Mucosa of rectum (tissue), 2 donors: ENCODE results near the gene COTL1.

Source experiments
- H3K27ac ChIP-seq, 2 donors: one replicate each; pipeline ENCODE4 v1.7.0; 2013; ENCODE audit warnings: inconsistent platforms in 2 of 2, low read depth in 2 of 2, low read length in 2 of 2
- H3K27me3 ChIP-seq, 2 donors: one replicate each; pipeline ENCODE4 v1.7.0; 2013; ENCODE audit warnings: low read length in 2 of 2; ENCODE audit not compliant: control insufficient read depth in 2 of 2, insufficient read depth in 2 of 2
- H3K36me3 ChIP-seq, 2 donors: one replicate each; pipeline ENCODE4 v1.7.0; 2013; ENCODE audit warnings: low read length in 2 of 2; ENCODE audit not compliant: control insufficient read depth in 2 of 2, insufficient read depth in 2 of 2
- H3K4me1 ChIP-seq, 2 donors: one replicate each; pipeline ENCODE4 v1.7.0; 2013; ENCODE audit warnings: low read length in 2 of 2, mild to moderate bottlenecking in 1 of 2; ENCODE audit not compliant: control insufficient read depth in 2 of 2, insufficient read depth in 2 of 2
- H3K4me3 ChIP-seq, 2 donors: one replicate each; pipeline ENCODE4 v1.7.0; 2013; ENCODE audit warnings: low read length in 2 of 2
- H3K9ac ChIP-seq, 2 donors: one replicate each; pipeline ENCODE4 v1.7.0; 2013; ENCODE audit warnings: low read length in 2 of 2, low read depth in 1 of 2, mild to moderate bottlenecking in 1 of 2
- H3K9me3 ChIP-seq, 2 donors: one replicate each; pipeline ENCODE4 v1.7.0; 2013; ENCODE audit warnings: low read length in 2 of 2; ENCODE audit not compliant: control insufficient read depth in 2 of 2
- donor health status: healthy.
- donor health status: Normal muscosa, but diverticular disease.

The COTL1 gene

GRCh38 chr16:84547546-84548061 is 70.3 kb downstream of the COTL1 start:
- H3K27me3 ChIP-seq, result no peaks in the 10 kb centered on the region
- H3K27ac ChIP-seq, result no peak overlapping the region
- H3K4me3 ChIP-seq, result no peak overlapping the region
- no peaks in the 10 kb centered on the region for H3K9me3 ChIP-seq
- H3K9ac ChIP-seq, result no peak overlapping the region
- no peaks in the 10 kb centered on the region for H3K36me3 ChIP-seq
- H3K4me1 ChIP-seq, result peaks cover 0 to under 1% of the 10 kb centered on the region in 2 donors

GRCh38 chr16:84546669-84547545 is 71.0 kb downstream of the COTL1 start:
- peaks cover 0 to 6% of the 10 kb centered on the region in 2 donors for H3K4me1 ChIP-seq
- H3K27ac ChIP-seq, result no peak overlapping the region
- no peaks in the 10 kb centered on the region for H3K27me3 ChIP-seq
- no peaks in the 10 kb centered on the region for H3K36me3 ChIP-seq
- no peak overlapping the region for H3K9ac ChIP-seq
- no peaks in the 10 kb centered on the region for H3K9me3 ChIP-seq
- H3K4me3 ChIP-seq, result no peak overlapping the region

GRCh38 chr16:84545114-84545737 is 72.7 kb downstream of the COTL1 start:
- Histone ChIP-seq H3K9ac (no peak overlapping the region), H3K27me3 (no peaks in the 10 kb centered on the region), H3K4me3 (no peak overlapping the region), H3K4me1 (peaks cover 0 to 6% of the 10 kb centered on the region in 2 donors), H3K9me3 (no peaks in the 10 kb centered on the region), H3K27ac (no peak overlapping the region), H3K36me3 (no peaks in the 10 kb centered on the region)

DNA sequence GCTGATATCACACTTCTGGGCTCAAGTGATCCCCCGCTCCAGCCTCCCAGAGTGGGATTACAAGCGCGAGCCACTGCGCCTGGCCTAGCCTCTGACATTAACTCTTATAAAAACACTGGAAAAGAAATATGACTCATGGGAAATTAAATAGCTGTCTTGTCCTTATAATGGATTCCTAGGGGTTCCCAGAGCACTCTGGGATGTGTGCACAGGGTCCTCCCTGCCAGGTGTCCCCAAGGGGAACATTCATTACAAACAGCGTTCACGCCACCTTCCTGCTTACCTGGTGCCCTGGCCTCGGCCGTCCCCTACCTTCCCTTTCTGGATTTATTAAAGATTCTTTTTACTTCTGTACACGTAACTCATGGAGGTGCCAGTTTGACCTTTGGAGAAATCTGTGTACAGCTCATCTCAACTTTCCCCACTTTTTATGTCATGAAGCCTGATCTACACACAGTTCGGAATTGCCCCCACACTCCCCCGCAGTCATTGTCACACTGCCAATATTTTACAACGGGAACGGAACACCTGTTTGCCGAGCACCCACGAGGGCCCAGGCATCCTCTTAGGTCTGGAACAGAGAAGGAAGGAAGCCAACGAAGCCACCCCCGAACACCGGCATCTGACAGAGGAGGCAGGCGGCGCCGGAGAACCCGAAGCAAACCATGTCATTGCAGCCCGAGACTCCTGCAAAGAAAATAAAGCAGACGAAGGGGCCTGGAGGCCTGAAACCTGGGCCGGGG is 73.7 kb downstream of the COTL1 start:
- H3K4me3 ChIP-seq, result no peak overlapping the region
- no peak overlapping the region for H3K9ac ChIP-seq
- no peaks in the 10 kb centered on the region for H3K27me3 ChIP-seq
- no peaks in the 10 kb centered on the region for H3K9me3 ChIP-seq
- peaks cover 0 to 9% of the 10 kb centered on the region in 2 donors for H3K4me1 ChIP-seq
- no peaks in the 10 kb centered on the region for H3K36me3 ChIP-seq
- no peak overlapping the region for H3K27ac ChIP-seq

GRCh38 chr16:84543253-84543652 is 74.6 kb downstream of the COTL1 start:
- no peak overlapping the region for H3K4me3 ChIP-seq
- no peaks in the 10 kb centered on the region for H3K9me3 ChIP-seq
- no peaks in the 10 kb centered on the region for H3K27me3 ChIP-seq
- no peaks in the 10 kb centered on the region for H3K36me3 ChIP-seq
- H3K4me1 ChIP-seq, result peaks cover 0 to 9% of the 10 kb centered on the region in 2 donors
- no peak overlapping the region for H3K27ac ChIP-seq
- no peak overlapping the region for H3K9ac ChIP-seq

DNA sequence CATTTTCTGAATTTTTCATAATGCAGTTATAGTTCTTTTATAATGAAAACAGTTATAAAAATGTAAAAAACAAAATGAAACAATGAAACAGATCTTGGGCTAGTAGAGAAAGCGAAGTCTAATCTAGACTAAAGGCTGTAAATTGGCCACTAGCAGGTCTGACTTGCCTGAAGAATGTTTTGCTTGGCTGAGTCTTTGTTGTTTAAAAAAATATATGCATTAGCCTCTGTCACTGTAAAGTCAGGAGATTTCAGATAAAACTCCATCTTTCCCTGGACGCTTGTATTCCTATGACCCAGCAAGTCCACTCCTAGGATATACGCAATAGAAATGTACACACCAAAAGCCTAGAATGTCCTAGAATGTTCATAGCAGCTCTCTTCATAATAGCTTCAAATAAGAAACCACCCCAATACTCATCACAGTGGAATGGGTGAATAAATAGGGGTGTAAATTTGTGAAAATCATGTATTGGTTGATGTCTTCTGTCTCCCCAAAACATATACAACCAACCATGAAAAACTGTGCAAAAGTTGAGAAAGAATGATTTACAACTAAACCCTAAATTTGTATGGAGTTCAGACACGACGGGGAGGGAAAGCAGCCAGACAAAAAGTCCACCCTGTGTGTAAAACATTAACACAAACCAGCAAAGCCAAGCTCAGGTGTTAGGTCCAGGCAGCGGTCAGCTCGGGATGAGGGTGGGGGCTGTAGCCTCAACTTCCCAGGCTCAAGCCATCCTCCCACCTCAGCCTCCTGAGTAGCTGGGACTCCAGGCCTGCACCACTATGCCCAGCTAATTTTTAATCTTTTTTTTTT is 75.7 kb downstream of the COTL1 start:
- no peak overlapping the region for H3K9ac ChIP-seq
- H3K4me3 ChIP-seq, result no peak overlapping the region
- H3K9me3 ChIP-seq, result no peaks in the 10 kb centered on the region
- H3K36me3 ChIP-seq, result no peaks in the 10 kb centered on the region
- no peak overlapping the region for H3K27ac ChIP-seq
- peaks cover 0 to 9% of the 10 kb centered on the region in 2 donors for H3K4me1 ChIP-seq
- no peaks in the 10 kb centered on the region for H3K27me3 ChIP-seq

DNA sequence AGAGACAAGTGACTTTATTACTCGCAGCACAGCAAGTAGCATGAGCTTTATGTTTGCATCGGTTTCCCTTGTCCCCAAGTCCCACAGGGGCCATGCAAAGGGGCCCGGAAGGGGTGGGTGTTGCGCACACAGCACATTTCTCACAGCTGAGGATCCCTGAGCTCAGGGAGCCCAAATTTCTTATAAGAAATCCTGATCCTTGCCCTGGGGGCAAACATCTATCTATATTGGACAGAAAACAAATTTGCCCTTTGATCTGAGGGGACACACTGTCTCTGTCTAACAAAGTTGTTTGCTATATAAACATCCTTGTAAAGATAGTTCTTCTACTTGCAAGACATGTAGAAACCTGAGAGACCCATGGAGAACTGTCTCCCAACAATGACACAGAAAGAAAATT is 77.7 kb downstream of the COTL1 start:
- no peaks in the 10 kb centered on the region for H3K9me3 ChIP-seq
- no peaks in the 10 kb centered on the region for H3K36me3 ChIP-seq
- no peak overlapping the region for H3K27ac ChIP-seq
- H3K4me3 ChIP-seq, result no peak overlapping the region
- no peak overlapping the region for H3K9ac ChIP-seq
- H3K4me1 ChIP-seq, result peaks cover 0 to 9% of the 10 kb centered on the region in 2 donors
- H3K27me3 ChIP-seq, result no peaks in the 10 kb centered on the region

DNA sequence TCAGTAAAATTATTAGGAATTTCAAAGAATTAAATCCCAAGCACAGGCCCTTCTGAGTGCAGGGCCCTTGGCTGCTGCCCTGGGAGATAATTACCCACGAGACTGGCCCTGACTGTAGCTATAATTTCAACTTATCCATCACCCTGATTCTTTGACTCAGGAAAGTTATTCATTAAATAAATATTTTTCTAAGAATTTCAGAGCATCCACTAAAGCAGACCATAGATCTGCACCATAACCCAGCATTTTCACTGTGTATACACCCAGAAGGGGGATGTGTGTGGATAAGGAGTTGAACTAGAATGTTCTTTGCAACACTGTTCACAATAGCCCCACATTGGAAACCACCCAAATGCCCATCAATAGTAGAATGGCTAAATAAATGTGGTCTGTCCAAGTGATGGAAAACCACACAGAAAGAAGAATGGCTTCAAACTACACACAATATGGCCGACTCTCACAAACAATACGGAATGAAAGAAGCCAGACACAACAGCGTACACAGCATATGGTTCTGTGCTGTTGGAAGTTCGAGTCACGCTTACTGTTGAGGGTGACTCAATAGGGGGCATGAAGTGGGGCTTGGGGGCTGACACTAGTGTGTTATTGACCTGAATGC is 79.5 kb downstream of the COTL1 start:
- no peak overlapping the region for H3K4me3 ChIP-seq
- H3K9ac ChIP-seq, result no peak overlapping the region

DNA sequence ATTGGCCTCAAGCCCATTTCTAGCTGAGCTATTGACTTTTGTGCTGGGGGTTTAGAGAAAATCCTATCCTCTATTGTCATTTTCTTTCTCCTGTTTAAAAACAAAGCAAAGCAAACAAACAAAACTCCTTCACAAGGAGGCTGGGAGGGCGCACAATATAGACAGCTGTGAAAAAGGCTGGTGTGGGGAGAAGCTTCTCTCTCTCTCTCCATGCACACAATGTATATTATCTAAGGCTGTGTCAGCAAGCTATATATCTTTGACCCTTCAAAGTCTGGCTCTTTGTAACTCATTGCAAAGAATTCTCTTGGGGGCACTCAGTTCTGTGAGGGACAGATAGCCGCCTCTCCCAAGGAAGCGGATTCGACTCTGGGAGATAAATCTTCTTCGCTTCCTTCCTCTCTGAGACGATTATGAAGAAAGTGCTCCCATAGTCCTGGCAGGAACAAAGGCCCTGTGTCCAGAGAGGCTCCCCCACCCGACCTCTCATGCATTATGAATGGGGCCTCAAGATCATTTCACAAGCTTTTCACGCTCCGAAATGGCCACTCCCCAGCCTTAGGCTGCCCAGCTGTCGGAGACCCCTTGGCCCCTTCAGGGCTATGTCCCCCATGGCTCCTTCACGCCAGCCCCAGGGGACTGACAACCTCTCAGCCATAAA is 80.3 kb downstream of the COTL1 start:
- Histone ChIP-seq H3K4me1 (peaks cover 0 to 15% of the 10 kb centered on the region in 2 donors), H3K4me3 (no peak overlapping the region), H3K27ac (no peak overlapping the region), H3K9me3 (no peaks in the 10 kb centered on the region), H3K36me3 (no peaks in the 10 kb centered on the region), H3K9ac (no peak overlapping the region), H3K27me3 (no peaks in the 10 kb centered on the region)

More for the DNA sequence above, 79.5 kb downstream of the COTL1 start:
- no peak overlapping the region for H3K27ac ChIP-seq
- H3K9me3 ChIP-seq, result no peaks in the 10 kb centered on the region
- no peaks in the 10 kb centered on the region for H3K27me3 ChIP-seq
- no peaks in the 10 kb centered on the region for H3K36me3 ChIP-seq
- peaks cover 0 to 9% of the 10 kb centered on the region in 2 donors for H3K4me1 ChIP-seq
